Measurements from ENCODE around the gene DNAH2.

- TF ChIP-seq CTCF (IDR thresholded peaks at IDR 0.05; ENCODE audit: low read depth, low read length) (no peak), EZH2phosphoT487 (IDR thresholded peaks at IDR 0.05; ENCODE audit: low read depth) (no peak)
Observed at GRCh38 chr17:7720125-7720524, 2.6 kb downstream of the DNAH2 start.

All from OCI-LY3 (cell line).